Testis (tissue), 2 donors: ENCODE data around the gene TTYH2.

ENCODE experiments used
- CTCF ChIP-seq, 3 experiments: fragments of 450-650 bp in 2 of 3; fragments of 200-600 bp in 1 of 3; sonication (generic) in 1 of 3; IDR thresholded peaks; one replicate each; pipeline ENCODE4 v1.5.1; 2016 to 2019; ENCODE audit warnings: antibody characterized with exemption in 3 of 3, mild to moderate bottlenecking in 2 of 3, moderate library complexity in 1 of 3
- POLR2A ChIP-seq: fragments of 450-650 bp; IDR thresholded peaks from one replicate; pipeline ENCODE4 v1.6.1; 2017; ENCODE audit warnings: antibody characterized with exemption, mild to moderate bottlenecking, moderate library complexity

GRCh38 chr17:74307984-74308773, 94.8 kb downstream of the TTYH2 start:
- no peak for TF ChIP-seq CTCF (IDR thresholded peaks at IDR 0.05)
- no peak for TF ChIP-seq POLR2A
